ENCODE results near the gene FAM83D.

GRCh38 chr20:38893565-38894090 is 32.6 kb upstream of the FAM83D start:
- TF ChIP-seq CTCF (IDR thresholded peaks at IDR 0.05) (peak; percentile 42 to 96 (median 70)), POLR2A (IDR thresholded peaks at IDR 0.05) (no peak)

All from thyroid gland (tissue), 4 donors.